PC-3 (cell line): ENCODE data around the gene CA10.

ENCODE experiments used
- CTCF ChIP-seq: fragments of 300-600 bp; sonication (generic); conservative IDR thresholded peaks from 2 replicates; pipeline ENCODE4 v1.5.1; 2017; ENCODE audit warnings: antibody characterized with exemption, low read depth, mild to moderate bottlenecking, low read length
- EZH2 ChIP-seq: fragments of 300-600 bp; sonication (generic); IDR thresholded peaks from one replicate; pipeline ENCODE4 v1.6.1; 2017; ENCODE audit warnings: antibody characterized with exemption, mild to moderate bottlenecking, low read length; ENCODE audit not compliant: unreplicated experiment

- TF ChIP-seq CTCF (no peak), EZH2 (no peak)
These were observed 506.8 kb downstream of the CA10 start for GRCh38 chr17:51651513-51652298.
